GM21723 (cell line): Measurements from ENCODE around the gene TSC2.
"Not testable (repeated sequence)": the region's sequence is repeated elsewhere in the genome, so short reads cannot be mapped to it uniquely, and the experiment has no call there.

Source experiments
- ATAC-seq: cut with Tn5 transposase; IDR thresholded peaks from one replicate; pipeline ENCODE4 v1.9.1; 2021; ENCODE audit warnings: mild to moderate bottlenecking, moderate library complexity; ENCODE audit not compliant: unreplicated experiment

TSC2 gene

GRCh38 chr16:2101581-2101980 is 53.8 kb downstream of the TSC2 start:
- not testable (repeated sequence) for ATAC-seq

GRCh38 chr16:2102471-2102870 is 54.7 kb downstream of the TSC2 start:
- no peak for ATAC-seq

GRCh38 chr16:2104464-2104863 is 56.7 kb downstream of the TSC2 start:
- not testable (repeated sequence) for ATAC-seq

- ATAC-seq: not testable (repeated sequence)
Observed at GRCh38 chr16:2105291-2105690, 57.5 kb downstream of the TSC2 start.

- ATAC-seq: not testable (repeated sequence)
Observed at GRCh38 chr16:2105769-2106168, 58.0 kb downstream of the TSC2 start.

GRCh38 chr16:2106211-2106610 is 58.4 kb downstream of the TSC2 start:
- ATAC-seq: not testable (repeated sequence)

- not testable (repeated sequence) for ATAC-seq
Observed at GRCh38 chr16:2107121-2107790, 59.5 kb downstream of the TSC2 start.

- ATAC-seq: not testable (repeated sequence)
Observed at GRCh38 chr16:2107791-2108125, 60.0 kb downstream of the TSC2 start.

GRCh38 chr16:2108446-2109270 is 60.9 kb downstream of the TSC2 start:
- not testable (repeated sequence) for ATAC-seq

GRCh38 chr16:2109271-2109580 is 61.4 kb downstream of the TSC2 start:
- ATAC-seq: not testable (repeated sequence)

- not testable (repeated sequence) for ATAC-seq
Observed at GRCh38 chr16:2109872-2110271, 62.1 kb downstream of the TSC2 start.

GRCh38 chr16:2110332-2111008 is 62.7 kb downstream of the TSC2 start:
- ATAC-seq: not testable (repeated sequence)

- not testable (repeated sequence) for ATAC-seq
Observed at GRCh38 chr16:2111009-2111353, 63.2 kb downstream of the TSC2 start.

- not testable (repeated sequence) for ATAC-seq
Observed at GRCh38 chr16:2111412-2112335, 63.9 kb downstream of the TSC2 start.

- ATAC-seq: not testable (repeated sequence)
Observed at GRCh38 chr16:2112539-2113106, 64.8 kb downstream of the TSC2 start.

- not testable (repeated sequence) for ATAC-seq
Observed at GRCh38 chr16:2114225-2114624, 66.4 kb downstream of the TSC2 start.

- ATAC-seq: not testable (repeated sequence)
Observed at GRCh38 chr16:2114885-2115590, 67.3 kb downstream of the TSC2 start.

GRCh38 chr16:2115591-2115973 is 67.8 kb downstream of the TSC2 start:
- ATAC-seq: no peak

- ATAC-seq: not testable (repeated sequence)
Observed at GRCh38 chr16:2116428-2116827, 68.6 kb downstream of the TSC2 start.

GRCh38 chr16:2117341-2117740 is 69.6 kb downstream of the TSC2 start:
- not testable (repeated sequence) for ATAC-seq
